ENCODE data around the gene ENTPD7. TPM values are rescaled to one million over a fixed set of nuclear protein-coding genes. Genes with fewer than 3 reads are reported as not detected.

Gene ENTPD7
- total and polyA plus RNA-seq, 2 donors (not counting 1 experiment from before 2014, with no cell fraction given): 0.75 to 6.2 TPM

GRCh38 chr10:99661377-99661763 lies 2.1 kb downstream of the ENTPD7 start:
- WGBS (ENCODE audit: insufficient coverage): 100% methylated on average over 2 of the region's 6 CpGs
- no peak overlapping the region for H3K27ac Mint-ChIP-seq
- H4K20me1 ChIP-seq (ENCODE audit: control insufficient read depth, insufficient read depth, low read length, poor library complexity, severe bottlenecking): no peaks in the 10 kb centered on the region
- H3K4me3 ChIP-seq (ENCODE audit: control extremely low read depth in 1 of 5, extremely low read depth in 1 of 5, insufficient read depth in 1 of 5, low read depth in 2 of 5, low read length in 4 of 5): no peak overlapping the region
- peaks cover 7 to 16% of the 10 kb centered on the region in 2 donors for H3K4me1 ChIP-seq (ENCODE audit: control insufficient read depth in 2 of 2, insufficient read depth in 2 of 2, low read length in 2 of 2)
- H3K27me3 ChIP-seq (replicated peaks in 1 of 4; ENCODE audit: control extremely low read depth in 1 of 4, control insufficient read depth in 3 of 4, insufficient read depth in 4 of 4, low read length in 3 of 4): peaks cover 0 to 4% (median 0%) of the 10 kb centered on the region in 4 experiments
- H2AFZ ChIP-seq (ENCODE audit: insufficient read depth, low read depth, low read length, poor library complexity, severe bottlenecking): no peak overlapping the region
- no peak for DNase-seq
- no peak overlapping the region for H3K9ac ChIP-seq (ENCODE audit: low read length)
- no peak for ATAC-seq (ENCODE audit: low read depth)
- H3K27ac ChIP-seq (ENCODE audit: low read length in 2 of 2): no peak overlapping the region
- no peaks in the 10 kb centered on the region for H3K79me2 ChIP-seq (ENCODE audit: control insufficient read depth, insufficient read depth, low read length)
- peaks cover under 1% of the 10 kb centered on the region for H3K27me3 Mint-ChIP-seq
- H3K4me3 Mint-ChIP-seq: no peak overlapping the region
- TF ChIP-seq CTCF (IDR thresholded peaks at IDR 0.05): no peak
- no peak for TF ChIP-seq EZH2 (IDR thresholded peaks at IDR 0.05; ENCODE audit: borderline replicate concordance, insufficient read depth, low read depth, low read length, poor library complexity, severe bottlenecking)
- ChIA-PET CTCF (interaction anchor here (3.2 to 3.7 kb wide), 2 partner anchors 49 to 226 kb away, joined by 9 to 10 read pairs; no protein-coding TSS in a partner anchor), POLR2A (no interaction called here)
- no peaks in the 10 kb centered on the region for H3K9me3 ChIP-seq (ENCODE audit: control extremely low read depth in 1 of 3, control insufficient read depth in 2 of 3, insufficient read depth in 1 of 3, low read length in 2 of 3)
- no peaks in the 10 kb centered on the region for H3K9me3 Mint-ChIP-seq (ENCODE audit: insufficient read depth)
- H3K4me2 ChIP-seq (replicated peaks; ENCODE audit: low read depth, low read length, poor library complexity, severe bottlenecking): no peak overlapping the region
- intact Hi-C loops (cut with micrococcal nuclease): no loop called here
- H3K36me3 ChIP-seq (replicated peaks in 1 of 2; ENCODE audit: control extremely low read depth in 1 of 2, control insufficient read depth in 1 of 2, extremely low read depth in 1 of 2, insufficient read depth in 2 of 2, low read length in 1 of 2): peaks cover 0 to 2% of the 10 kb centered on the region in 2 experiments
- H3K4me1 Mint-ChIP-seq: peaks cover 19% of the 10 kb centered on the region

- ChIA-PET POLR2A (no interaction called here), CTCF (interaction anchor here (0.6 to 1.0 kb wide), 3 partner anchors 50 to 229 kb away, joined by 3 read pairs; no protein-coding TSS in a partner anchor)
- 100% methylated on average over 2 of the region's 2 CpGs for WGBS (ENCODE audit: insufficient coverage)
- H3K9me3 Mint-ChIP-seq (ENCODE audit: insufficient read depth): no peaks in the 10 kb centered on the region
- Histone ChIP-seq H3K9me3 (ENCODE audit: control extremely low read depth in 1 of 3, control insufficient read depth in 2 of 3, insufficient read depth in 1 of 3, low read length in 2 of 3) (no peaks in the 10 kb centered on the region), H3K36me3 (replicated peaks in 1 of 2; ENCODE audit: control extremely low read depth in 1 of 2, control insufficient read depth in 1 of 2, extremely low read depth in 1 of 2, insufficient read depth in 2 of 2, low read length in 1 of 2) (peaks cover 0 to 3% of the 10 kb centered on the region in 2 experiments), H3K27ac (ENCODE audit: low read length in 2 of 2) (no peak overlapping the region), H3K4me2 (replicated peaks; ENCODE audit: low read depth, low read length, poor library complexity, severe bottlenecking) (no peak overlapping the region), H3K27me3 (replicated peaks in 1 of 4; ENCODE audit: control extremely low read depth in 1 of 4, control insufficient read depth in 3 of 4, insufficient read depth in 4 of 4, low read length in 3 of 4) (no peaks in the 10 kb centered on the region), H3K79me2 (ENCODE audit: control insufficient read depth, insufficient read depth, low read length) (no peaks in the 10 kb centered on the region), H2AFZ (ENCODE audit: insufficient read depth, low read depth, low read length, poor library complexity, severe bottlenecking) (no peak overlapping the region), H3K9ac (ENCODE audit: low read length) (no peak overlapping the region), H3K4me1 (ENCODE audit: control insufficient read depth in 2 of 2, insufficient read depth in 2 of 2, low read length in 2 of 2) (no peaks in the 10 kb centered on the region), H3K4me3 (ENCODE audit: control extremely low read depth in 1 of 5, extremely low read depth in 1 of 5, insufficient read depth in 1 of 5, low read depth in 2 of 5, low read length in 4 of 5) (no peak overlapping the region), H4K20me1 (ENCODE audit: control insufficient read depth, insufficient read depth, low read length, poor library complexity, severe bottlenecking) (no peaks in the 10 kb centered on the region)
- H3K4me1 Mint-ChIP-seq: no peaks in the 10 kb centered on the region
- no peak for TF ChIP-seq CTCF (IDR thresholded peaks at IDR 0.05)
- TF ChIP-seq EZH2 (IDR thresholded peaks at IDR 0.05; ENCODE audit: borderline replicate concordance, insufficient read depth, low read depth, low read length, poor library complexity, severe bottlenecking): no peak
- intact Hi-C loops (cut with micrococcal nuclease): no loop called here
- H3K27ac Mint-ChIP-seq: no peak overlapping the region
- H3K4me3 Mint-ChIP-seq: no peak overlapping the region
- ATAC-seq (ENCODE audit: low read depth) (no peak), DNase-seq (no peak)
- H3K27me3 Mint-ChIP-seq: no peaks in the 10 kb centered on the region
These were observed 6.0 kb downstream of the ENTPD7 start for GRCh38 chr10:99665304-99665703.

All from B cell (primary cell).